HCT116 (cell line): Measurements from ENCODE around the gene NPLOC4. TPM values are rescaled to one million over a fixed set of nuclear protein-coding genes. Genes with fewer than 3 reads are reported as not detected.
A peak's percentile ranks its signal among the peaks of the same experiment; 100 is the strongest.

Experiments used
- ATAC-seq: fragments of 200-7000 bp; cut with Tn5 transposase; 2 replicates; pipeline ENCODE4 v1.9.1; 2020; ENCODE audit warnings: mild to moderate bottlenecking, moderate library complexity
- BruUV-seq: library from RNA; stranded (reverse); fragments of 400-500 nt; replicated peaks from 2 replicates; lab custom pipeline; 2021; lab: Mats Ljungman, UMichigan
- CTCF ChIA-PET: fragments of 300-600 bp; sonication (Branson Sonifier 250); formaldehyde crosslinking; loops from one replicate; lab custom pipeline; 2021; ENCODE audit warnings: antibody characterized with exemption; lab: Charles Lee
- POLR2A ChIA-PET: fragments of 300-600, 350-600 bp; sonication (Branson Sonifier 250); formaldehyde crosslinking; loops from one replicate; lab custom pipeline; 2021; ENCODE audit warnings: antibody characterized with exemption; lab: Charles Lee
- RAD21 ChIA-PET, 2 experiments: fragments of 300-600 bp; sonication (Branson Sonifier 250); formaldehyde crosslinking; loops; one replicate each; lab custom pipeline; 2023; ENCODE audit warnings: low total read pairs in 2 of 2; ENCODE audit not compliant: uncharacterized antibody in 2 of 2, unreplicated experiment in 2 of 2, low non-redundant PET in 1 of 2; lab: Charles Lee
- DNase-seq: peaks from one replicate; pipeline ENCODE4 v3.0.0-alpha.2; 2010; ENCODE audit warnings: low read depth, low spot score
- H2AFZ ChIP-seq: fragments of 200-600 bp; shearing (Covaris generic), sonication (generic); 2 replicates; pipeline ENCODE4 v1.6.1; 2017; ENCODE audit warnings: low read depth, mixed run types, mixed read lengths, antibody characterized with exemption, low read length; ENCODE audit not compliant: poor library complexity, severe bottlenecking
- H3K27ac ChIP-seq: 2 replicates; pipeline ENCODE4 v1.5.1; 2012; ENCODE audit warnings: low read depth, low read length
- H3K27me3 ChIP-seq: fragments of 200-600 bp; sonication (generic); 2 replicates; pipeline ENCODE4 v1.6.1; 2016; ENCODE audit warnings: mixed run types, low read length, mixed read lengths; ENCODE audit not compliant: insufficient read depth
- H3K36me3 ChIP-seq, 2 experiments: fragments of 200-500 bp in 1 of 2; fragments of 200-600 bp in 1 of 2; sonication (Bioruptor generic) in 1 of 2; sonication (generic) in 1 of 2; 2 replicates each; pipeline versions ENCODE4 v1.5.1 to v1.6.1; 2014 to 2016; ENCODE audit warnings: low read length in 2 of 2, inconsistent platforms in 1 of 2, mixed read lengths in 1 of 2, mixed run types in 1 of 2; ENCODE audit not compliant: insufficient read depth in 2 of 2, control insufficient read depth in 1 of 2
- H3K4me1 ChIP-seq, 2 experiments: fragments of 200-600 bp in 1 of 2; sonication (generic) in 1 of 2; 2 replicates each; pipeline versions ENCODE4 v1.5.1 to v1.6.1; 2012 to 2017; ENCODE audit warnings: low read length in 2 of 2, inconsistent platforms in 1 of 2, mild to moderate bottlenecking in 1 of 2, mixed read lengths in 1 of 2, mixed run types in 1 of 2, moderate library complexity in 1 of 2; ENCODE audit not compliant: insufficient read depth in 2 of 2, control insufficient read depth in 1 of 2
- H3K4me2 ChIP-seq: fragments of 200-600 bp; sonication (generic); 2 replicates; pipeline ENCODE4 v1.6.1; 2017; ENCODE audit warnings: mixed run types, low read length, mixed read lengths
- H3K4me3 ChIP-seq, 2 experiments: fragments of 200-600 bp in 1 of 2; sonication (generic) in 1 of 2; replicated peaks in 1 of 2; 2 replicates each; pipeline ENCODE4 v1.5.1; 2011 to 2016; ENCODE audit warnings: low read length in 2 of 2, control low read depth in 1 of 2, low read depth in 1 of 2, mild to moderate bottlenecking in 1 of 2, mixed read lengths in 1 of 2, mixed run types in 1 of 2
- H3K79me2 ChIP-seq: fragments of 200-600 bp; sonication (generic); 2 replicates; pipeline ENCODE4 v1.6.1; 2017; ENCODE audit warnings: mild to moderate bottlenecking, mixed run types, low read length, moderate library complexity, mixed read lengths; ENCODE audit not compliant: insufficient read depth
- H3K9ac ChIP-seq: fragments of 200-600 bp; sonication (generic); 2 replicates; pipeline ENCODE4 v1.6.1; 2016; ENCODE audit warnings: low read length, mixed read lengths
- H3K9me2 ChIP-seq: fragments of 200-600 bp; sonication (generic), shearing (Covaris generic); 2 replicates; pipeline ENCODE4 v1.6.1; 2017; ENCODE audit warnings: mixed run types, mild to moderate bottlenecking, moderate library complexity; ENCODE audit not compliant: insufficient read depth
- H3K9me3 ChIP-seq, 2 experiments: fragments of 200-500 bp in 1 of 2; fragments of 200-600 bp in 1 of 2; sonication (Bioruptor generic) in 1 of 2; sonication (generic) in 1 of 2; 2 replicates each; pipeline ENCODE4 v1.6.1; 2014 to 2017; ENCODE audit warnings: low read length in 2 of 2, mixed read lengths in 2 of 2, inconsistent platforms in 1 of 2, low read depth in 1 of 2, mild to moderate bottlenecking in 1 of 2, mixed run types in 1 of 2, moderate library complexity in 1 of 2; ENCODE audit not compliant: control insufficient read depth in 1 of 2, insufficient read depth in 1 of 2
- H4K20me1 ChIP-seq: fragments of 200-600 bp; sonication (generic), shearing (Covaris generic); 2 replicates; pipeline ENCODE4 v1.6.1; 2017; ENCODE audit warnings: mixed run types, mild to moderate bottlenecking, moderate library complexity; ENCODE audit not compliant: insufficient read depth
- POLR2A ChIP-seq: IDR thresholded peaks from 2 replicates; pipeline ENCODE4 v1.7.0; 2011; ENCODE audit warnings: borderline replicate concordance; ENCODE audit not compliant: insufficient read depth, insufficient read length; ENCODE audit errors: extremely low read depth
- POLR2AphosphoS5 ChIP-seq: IDR thresholded peaks from 2 replicates; pipeline ENCODE4 v1.6.1; 2011; ENCODE audit warnings: mild to moderate bottlenecking, low read depth, low read length, moderate library complexity
- RAD21 ChIP-seq: IDR thresholded peaks from 2 replicates; pipeline ENCODE4 v1.6.1; 2012; ENCODE audit warnings: low read depth, mild to moderate bottlenecking
- YY1 ChIP-seq: IDR thresholded peaks from 2 replicates; pipeline ENCODE4 v1.6.1; 2011; ENCODE audit warnings: low read length, low read depth, moderate library complexity, mild to moderate bottlenecking; ENCODE audit not compliant: insufficient replicate concordance; ENCODE audit errors: extremely low read depth
- ZFX ChIP-seq: fragments of 450-650 bp; IDR thresholded peaks from 2 replicates; pipeline ENCODE4 v1.6.1; 2017
- intact Hi-C: fragments of 100-400 bp; cut with micrococcal nuclease; formaldehyde crosslinking; loops from 2 replicates; pipeline ENCODE4 v1.10.0; 2022
- total RNA-seq: library from RNA; stranded (reverse); gene quantifications from one replicate; pipeline ENCODE4 v1.2.1, GENCODE V29; 2021; ENCODE audit not compliant: unreplicated experiment
- TF ChIP-seq, protein P1 (sequence below): IDR thresholded peaks from 2 replicates; pipeline ENCODE4 v1.6.1; 2012

The NPLOC4 gene
- total RNA-seq, 1 experiment from 2014 or later, result 137 TPM

DNA sequence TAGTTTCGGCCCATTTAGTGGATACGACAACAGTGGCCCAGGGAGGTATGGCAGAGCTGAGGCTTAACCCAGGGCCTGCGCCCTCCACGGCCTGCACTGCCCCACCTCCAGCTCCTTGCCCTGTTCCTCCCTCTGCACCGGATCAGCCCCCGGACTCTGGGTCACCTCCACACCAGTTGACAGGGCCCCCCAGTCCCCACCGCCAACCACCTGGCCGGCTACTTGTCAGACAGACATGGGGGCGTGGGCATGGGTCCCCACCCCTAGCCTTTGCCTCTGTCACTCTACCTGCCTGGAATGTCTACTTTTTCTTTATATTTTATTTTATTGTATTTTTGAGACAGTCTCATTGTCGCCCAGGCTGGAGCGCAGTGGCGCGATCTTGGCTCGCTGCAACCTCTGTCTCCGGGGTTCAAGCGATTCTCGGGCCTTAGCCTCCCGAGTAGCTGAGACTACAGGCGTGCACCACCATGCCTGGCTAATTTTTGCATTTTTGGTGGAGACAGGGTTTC is 121.3 kb downstream of the NPLOC4 start:
- peak overlapping the region; percentile 100 for H3K4me2 ChIP-seq
- peaks cover 11 to 19% of the 10 kb centered on the region in 2 experiments for H3K36me3 ChIP-seq
- ChIA-PET POLR2A (interaction anchor here (0.6 to 1.3 kb wide), 5 partner anchors 11 to 294 kb away, joined by 3 to 5 read pairs (median 3); no protein-coding TSS in a partner anchor), CTCF (interaction anchor here (0.7 to 0.8 kb wide), 2 partner anchors 22 to 31 kb away, joined by 3 read pairs; no protein-coding TSS in a partner anchor), RAD21 (no interaction called here)
- no peaks in the 10 kb centered on the region for H3K9me3 ChIP-seq
- H2AFZ ChIP-seq, result no peak overlapping the region
- ATAC-seq, result no peak
- peaks cover 17% of the 10 kb centered on the region; the same call in 1 of the 2 replicates for H4K20me1 ChIP-seq
- TF ChIP-seq ZFX, result peak; percentile 63
- TF ChIP-seq POLR2A, result no peak
- H3K27me3 ChIP-seq, result no peaks in the 10 kb centered on the region
- H3K4me1 ChIP-seq, result peaks cover 37 to 83% of the 10 kb centered on the region in 2 experiments
- peak overlapping the region; percentile 81 to 90 for H3K4me3 ChIP-seq
- BruUV-seq, result no TSS peak
- H3K79me2 ChIP-seq, result peaks cover 60% of the 10 kb centered on the region
- H3K9me2 ChIP-seq, result no peaks in the 10 kb centered on the region
- H3K9ac ChIP-seq, result peak overlapping the region; percentile 94
- intact Hi-C loops, result no loop called here
- H3K27ac ChIP-seq, result peak overlapping the region; percentile 100
- no peak for DNase-seq

- no peaks in the 10 kb centered on the region for H3K9me3 ChIP-seq
- intact Hi-C loops, result no loop called here
- H3K9me2 ChIP-seq, result no peaks in the 10 kb centered on the region
- ChIA-PET RAD21 (no interaction called here), CTCF (interaction anchor here (0.7 to 0.8 kb wide), 2 partner anchors 23 to 30 kb away, joined by 3 read pairs; no protein-coding TSS in a partner anchor), POLR2A (interaction anchor here (0.6 to 1.3 kb wide), 5 partner anchors 11 to 294 kb away, joined by 3 to 5 read pairs (median 3); no protein-coding TSS in a partner anchor)
- H3K79me2 ChIP-seq, result peaks cover 66% of the 10 kb centered on the region
- H3K9ac ChIP-seq, result peak overlapping the region; percentile 94
- peaks cover 24% of the 10 kb centered on the region; the same call in 1 of the 2 replicates for H4K20me1 ChIP-seq
- peak; percentile 71 for DNase-seq
- H3K27ac ChIP-seq, result peak overlapping the region; percentile 100
- peak overlapping the region; percentile 100 for H3K4me2 ChIP-seq
- H3K4me3 ChIP-seq, result peak overlapping the region; percentile 81 to 90
- ATAC-seq, result peak; percentile 26
- H3K4me1 ChIP-seq, result peaks cover 34 to 83% of the 10 kb centered on the region in 2 experiments
- H3K27me3 ChIP-seq, result no peaks in the 10 kb centered on the region
- no TSS peak for BruUV-seq
- H2AFZ ChIP-seq, result no peak overlapping the region
- peaks cover 16 to 25% of the 10 kb centered on the region in 2 experiments for H3K36me3 ChIP-seq
- TF ChIP-seq, protein P1, sequence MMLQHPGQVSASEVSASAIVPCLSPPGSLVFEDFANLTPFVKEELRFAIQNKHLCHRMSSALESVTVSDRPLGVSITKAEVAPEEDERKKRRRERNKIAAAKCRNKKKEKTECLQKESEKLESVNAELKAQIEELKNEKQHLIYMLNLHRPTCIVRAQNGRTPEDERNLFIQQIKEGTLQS, result no peak
- TF ChIP-seq YY1 (peak; percentile 84), RAD21 (no peak), ZFX (peak; percentile 81), POLR2AphosphoS5 (peak; percentile 65)
Measured at GRCh38 chr17:81514739-81515529, 122.0 kb downstream of the NPLOC4 start.
